BE2C (cell line): ENCODE data around the gene POR.
"Not testable (repeated sequence)": the region's sequence is repeated elsewhere in the genome, so short reads cannot be mapped to it uniquely, and the experiment has no call there.

Experiments used
- DNase-seq: peaks from one replicate; pipeline ENCODE4 v3.0.0-alpha.2; 2020
- H3K27me3 ChIP-seq: fragments of 250-450 bp; sonication (Bioruptor Pico); 2 replicates; pipeline ENCODE4 v1.5.1; 2020; ENCODE audit warnings: mild to moderate bottlenecking
- H3K36me3 ChIP-seq: fragments of 250-450 bp; sonication (Bioruptor Pico); 2 replicates; pipeline ENCODE4 v1.5.1; 2020; ENCODE audit warnings: mild to moderate bottlenecking
- H3K4me1 ChIP-seq: fragments of 250-450 bp; sonication (Bioruptor Pico); 2 replicates; pipeline ENCODE4 v1.5.1; 2020
- H3K4me3 ChIP-seq: 2 replicates; pipeline ENCODE4 v1.5.1; 2011; ENCODE audit warnings: low read depth, low read length
- H3K9me3 ChIP-seq: fragments of 250-450 bp; sonication (Bioruptor Pico); 2 replicates; pipeline ENCODE4 v1.5.1; 2020
- TF ChIP-seq, protein P1 (sequence below): IDR thresholded peaks from 2 replicates; pipeline ENCODE4 v1.5.1; 2012; ENCODE audit warnings: mild to moderate bottlenecking, low read depth, low read length

The POR gene

DNA sequence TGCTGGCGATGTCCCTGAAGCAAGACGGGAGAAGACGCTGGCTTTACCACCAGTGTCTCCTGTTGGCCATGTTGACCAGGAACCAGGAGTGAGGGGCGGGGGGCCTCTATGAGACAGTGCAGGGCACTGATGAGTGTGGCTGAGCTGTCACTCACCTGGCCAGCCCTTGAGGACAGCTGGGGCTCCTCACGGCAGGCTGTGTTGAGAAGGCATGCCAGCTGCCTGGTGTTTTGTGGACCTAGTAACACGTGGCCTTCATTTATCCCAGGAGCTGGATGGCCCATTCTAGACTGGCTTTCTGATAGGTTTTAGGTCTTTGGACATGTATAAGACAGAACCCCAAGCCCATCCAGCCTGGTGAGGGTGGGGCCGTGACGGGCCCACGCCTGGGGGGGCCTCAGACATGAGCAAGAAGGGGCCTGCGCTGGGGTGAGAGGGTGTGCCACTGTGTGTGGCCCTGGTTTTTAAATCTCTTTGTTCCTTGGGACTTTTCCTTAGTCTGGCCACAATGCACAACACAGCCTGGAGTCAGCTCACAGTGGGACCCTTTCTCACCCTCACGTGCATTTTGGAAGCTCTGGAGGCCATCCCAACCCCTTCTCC, 25.6 kb upstream of the POR start:
- H3K36me3 ChIP-seq, result peaks cover 16% of the 10 kb centered on the region
- H3K9me3 ChIP-seq, result no peaks in the 10 kb centered on the region
- H3K4me1 ChIP-seq, result no peaks in the 10 kb centered on the region
- H3K27me3 ChIP-seq, result no peaks in the 10 kb centered on the region
- TF ChIP-seq, protein P1, sequence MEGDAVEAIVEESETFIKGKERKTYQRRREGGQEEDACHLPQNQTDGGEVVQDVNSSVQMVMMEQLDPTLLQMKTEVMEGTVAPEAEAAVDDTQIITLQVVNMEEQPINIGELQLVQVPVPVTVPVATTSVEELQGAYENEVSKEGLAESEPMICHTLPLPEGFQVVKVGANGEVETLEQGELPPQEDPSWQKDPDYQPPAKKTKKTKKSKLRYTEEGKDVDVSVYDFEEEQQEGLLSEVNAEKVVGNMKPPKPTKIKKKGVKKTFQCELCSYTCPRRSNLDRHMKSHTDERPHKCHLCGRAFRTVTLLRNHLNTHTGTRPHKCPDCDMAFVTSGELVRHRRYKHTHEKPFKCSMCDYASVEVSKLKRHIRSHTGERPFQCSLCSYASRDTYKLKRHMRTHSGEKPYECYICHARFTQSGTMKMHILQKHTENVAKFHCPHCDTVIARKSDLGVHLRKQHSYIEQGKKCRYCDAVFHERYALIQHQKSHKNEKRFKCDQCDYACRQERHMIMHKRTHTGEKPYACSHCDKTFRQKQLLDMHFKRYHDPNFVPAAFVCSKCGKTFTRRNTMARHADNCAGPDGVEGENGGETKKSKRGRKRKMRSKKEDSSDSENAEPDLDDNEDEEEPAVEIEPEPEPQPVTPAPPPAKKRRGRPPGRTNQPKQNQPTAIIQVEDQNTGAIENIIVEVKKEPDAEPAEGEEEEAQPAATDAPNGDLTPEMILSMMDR, result no peak
- DNase-seq, result no peak
- H3K4me3 ChIP-seq, result no peak overlapping the region

DNA sequence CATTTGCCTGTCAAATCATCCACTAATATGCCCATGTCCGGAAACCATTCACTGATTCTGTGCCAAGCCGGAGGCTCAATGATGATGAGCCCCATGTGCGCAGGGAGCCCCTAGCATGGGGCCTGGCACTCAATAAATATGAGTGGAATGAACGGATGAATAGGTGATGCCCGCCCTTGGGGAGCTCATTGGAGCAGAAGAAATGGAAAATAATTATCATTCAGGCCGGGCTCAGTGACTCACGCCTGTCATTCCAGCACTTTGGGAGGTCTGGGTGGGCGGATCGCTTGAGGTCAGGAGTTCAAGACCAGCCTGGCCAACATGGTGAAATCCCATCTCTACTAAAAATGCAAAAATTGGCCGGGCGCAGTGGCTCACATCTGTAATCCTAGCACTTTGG, 25.1 kb upstream of the POR start:
- no peak for DNase-seq
- no peak overlapping the region for H3K4me3 ChIP-seq
- H3K9me3 ChIP-seq, result no peaks in the 10 kb centered on the region
- peaks cover 11% of the 10 kb centered on the region; the same call in 1 of the 2 replicates for H3K36me3 ChIP-seq
- no peaks in the 10 kb centered on the region for H3K4me1 ChIP-seq
- TF ChIP-seq, protein P1, result no peak
- H3K27me3 ChIP-seq, result no peaks in the 10 kb centered on the region

DNA sequence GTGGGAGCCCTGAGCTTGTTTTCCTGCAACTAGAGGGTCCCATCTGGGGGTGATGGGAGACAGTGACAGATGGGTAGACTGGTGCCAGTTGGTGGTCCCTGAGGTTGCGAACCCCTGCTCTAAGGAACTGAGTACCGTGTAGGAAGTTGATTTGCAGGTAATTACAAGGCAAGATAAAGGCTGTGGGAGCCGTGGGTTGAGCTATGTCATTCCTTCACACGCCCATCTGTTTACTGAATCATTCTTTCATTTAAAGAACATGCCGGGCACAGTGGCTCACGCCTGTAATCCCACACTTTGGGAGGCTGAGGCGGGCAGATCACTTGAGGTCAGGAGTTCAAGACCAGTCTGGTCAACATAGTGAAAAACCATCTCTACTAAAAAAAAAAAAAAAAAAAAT, 23.7 kb upstream of the POR start:
- H3K27me3 ChIP-seq, H3K4me3 ChIP-seq, H3K4me1 ChIP-seq, H3K36me3 ChIP-seq, H3K9me3 ChIP-seq, DNase-seq: not testable (repeated sequence)

- DNase-seq, result no peak
- TF ChIP-seq, protein P1, result no peak
- H3K4me1 ChIP-seq, result no peaks in the 10 kb centered on the region
- no peaks in the 10 kb centered on the region for H3K9me3 ChIP-seq
- peaks cover 5% of the 10 kb centered on the region; the same call in 1 of the 2 replicates for H3K36me3 ChIP-seq
- H3K27me3 ChIP-seq, result no peaks in the 10 kb centered on the region
- H3K4me3 ChIP-seq, result no peak overlapping the region
Observed at GRCh38 chr7:75891815-75892411, 23.0 kb upstream of the POR start.

DNA sequence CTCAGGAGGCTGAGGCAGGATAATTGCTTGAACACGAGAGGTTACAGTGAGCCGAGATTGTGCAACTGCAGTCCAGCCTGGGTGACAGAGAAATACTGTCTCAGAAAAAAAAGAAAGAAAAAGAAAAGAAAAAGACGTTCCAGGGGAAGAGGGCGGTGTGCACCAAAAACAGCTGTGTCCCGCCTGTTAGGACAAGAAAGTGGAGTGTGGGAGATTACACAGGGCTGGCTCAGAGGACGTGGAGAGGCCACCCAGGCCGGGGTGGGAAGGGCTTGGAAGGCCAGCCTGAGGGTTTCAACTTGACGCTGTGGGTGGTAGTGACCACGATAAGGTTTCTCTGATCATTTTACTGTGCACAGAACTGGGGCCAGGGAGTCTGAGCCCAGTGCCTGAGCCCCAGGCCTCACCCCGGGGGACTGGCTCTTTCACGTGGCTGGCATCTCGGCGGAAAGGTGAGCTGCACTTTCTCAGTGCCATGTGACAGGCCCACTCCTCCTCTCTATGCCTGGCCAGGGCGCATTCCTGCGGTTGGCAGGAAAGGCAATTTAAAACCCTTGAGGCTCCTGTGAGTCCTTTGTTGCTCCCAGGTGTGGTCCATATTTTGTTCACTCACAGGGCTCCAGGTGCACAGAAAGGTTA, 22.2 kb upstream of the POR start:
- no peak for DNase-seq
- H3K9me3 ChIP-seq, result no peaks in the 10 kb centered on the region
- H3K4me1 ChIP-seq, result no peaks in the 10 kb centered on the region
- peaks cover 3% of the 10 kb centered on the region; the same call in 1 of the 2 replicates for H3K36me3 ChIP-seq
- TF ChIP-seq, protein P1, result no peak
- no peak overlapping the region for H3K4me3 ChIP-seq
- H3K27me3 ChIP-seq, result no peaks in the 10 kb centered on the region

DNA sequence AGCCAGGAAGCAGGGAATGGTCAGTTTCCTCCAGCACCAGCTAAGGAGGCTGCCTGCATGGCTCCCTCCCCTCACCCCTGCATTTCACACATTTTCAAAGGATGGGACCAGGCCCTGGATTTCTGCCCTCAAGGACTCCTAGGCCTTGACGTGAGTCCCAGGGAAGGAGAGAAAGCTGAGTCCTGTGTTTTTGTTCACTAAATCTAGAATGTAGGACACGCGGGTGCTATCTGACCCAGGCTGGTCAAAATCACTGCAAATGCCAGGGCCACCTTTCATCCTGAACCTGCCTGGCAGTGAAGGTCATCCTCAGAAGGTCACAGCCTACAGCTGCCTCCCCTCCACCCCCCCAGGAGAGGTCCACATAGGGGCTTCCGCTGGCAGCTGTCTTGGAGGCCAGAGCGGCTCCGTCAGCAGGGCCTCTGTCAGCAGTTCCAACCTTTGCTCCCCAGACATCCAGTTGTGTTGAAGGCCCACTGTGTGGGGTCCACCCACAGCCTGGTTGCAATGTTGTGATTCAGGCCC, 18.1 kb upstream of the POR start:
- H3K27me3 ChIP-seq, result no peaks in the 10 kb centered on the region
- no peak for DNase-seq

More for the DNA sequence above, 18.1 kb upstream of the POR start:
- no peaks in the 10 kb centered on the region for H3K36me3 ChIP-seq
- no peak overlapping the region for H3K4me3 ChIP-seq
- H3K4me1 ChIP-seq, result no peaks in the 10 kb centered on the region
- no peaks in the 10 kb centered on the region for H3K9me3 ChIP-seq
- TF ChIP-seq, protein P1, result no peak
